GM18861 (cell line): Measurements from ENCODE around the gene NAV2.
"Not testable (repeated sequence)": the region's sequence is repeated elsewhere in the genome, so short reads cannot be mapped to it uniquely, and the experiment has no call there.

Source experiments
- ATAC-seq: cut with Tn5 transposase; IDR thresholded peaks from one replicate; pipeline ENCODE4 v1.9.1; 2021; ENCODE audit not compliant: unreplicated experiment

NAV2 gene

DNA sequence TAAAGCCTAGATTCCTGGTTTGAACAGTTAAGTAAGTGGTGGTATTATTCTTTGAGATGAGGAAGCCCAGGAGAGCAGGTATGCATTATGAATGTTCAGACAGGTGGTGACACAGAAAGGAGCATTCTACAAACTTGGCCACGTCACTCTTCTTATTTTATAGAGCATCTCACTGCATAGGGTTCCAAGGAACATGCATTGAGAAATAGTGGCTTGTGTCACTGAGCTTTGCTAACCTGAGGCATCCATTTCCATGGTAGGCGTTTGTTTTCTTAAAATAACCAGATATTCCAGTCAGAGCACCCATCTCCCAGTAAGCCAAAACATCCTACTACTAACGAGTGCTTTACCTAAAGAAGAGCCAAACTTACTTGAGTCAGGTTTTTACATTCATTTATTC is 169.7 kb downstream of the NAV2 start:
- no peak for ATAC-seq

DNA sequence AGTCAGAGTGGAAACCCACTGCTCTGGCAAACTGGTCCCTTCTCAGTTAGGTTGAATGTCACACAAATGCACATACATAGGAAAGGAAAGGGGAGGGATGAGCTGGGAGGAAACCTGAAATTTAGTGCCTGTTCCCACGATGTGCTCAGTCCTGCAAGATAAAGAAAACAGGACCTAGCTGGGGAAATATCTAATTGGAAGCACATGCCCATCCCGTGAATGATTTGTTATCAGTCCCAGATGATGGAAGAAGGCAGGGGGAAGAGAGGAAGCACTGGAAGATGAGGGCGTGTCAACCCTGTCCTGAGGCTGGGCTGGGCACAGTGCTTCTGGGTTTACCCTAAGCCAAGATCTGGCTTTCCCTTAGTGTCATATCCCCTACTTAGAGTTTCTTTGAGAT is 173.9 kb downstream of the NAV2 start:
- ATAC-seq: no peak

DNA sequence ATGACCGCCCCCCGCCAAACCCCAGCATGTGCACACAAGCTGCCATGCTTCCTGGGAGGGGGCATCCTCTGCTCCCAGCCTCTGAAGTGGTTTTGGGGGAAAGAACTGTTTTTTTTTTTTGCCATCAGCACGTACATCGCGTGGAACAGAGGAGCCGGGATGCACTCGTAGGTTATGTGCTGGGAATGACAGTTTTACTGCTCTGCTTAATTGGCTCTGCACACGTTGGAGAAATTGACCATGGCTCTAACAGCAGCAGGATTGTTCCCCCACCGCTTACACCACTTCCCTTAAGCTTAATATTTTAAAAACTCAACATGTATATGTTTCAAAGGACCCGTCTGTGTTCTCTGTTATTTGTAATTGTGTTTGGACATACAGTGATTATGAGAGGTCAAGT is 175.2 kb downstream of the NAV2 start:
- ATAC-seq: no peak

DNA sequence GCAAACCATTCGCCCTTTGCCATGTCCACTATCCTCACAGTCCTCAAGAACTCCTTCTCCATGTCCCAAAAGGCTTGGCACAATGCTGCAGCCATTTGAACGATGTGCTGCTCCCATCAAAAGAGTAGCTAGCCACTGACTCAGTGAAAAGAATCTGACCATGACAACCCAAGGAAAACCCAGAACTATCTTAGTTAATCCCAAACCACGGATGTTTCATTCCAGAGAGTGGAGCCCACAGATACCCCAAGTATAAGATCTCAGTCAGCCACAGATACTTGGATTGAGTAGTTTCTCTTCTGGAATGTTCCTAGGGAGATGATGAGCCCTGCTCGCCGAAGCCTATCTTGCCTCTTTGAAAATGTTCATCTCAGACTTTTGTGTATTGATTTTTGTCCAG is 176.9 kb downstream of the NAV2 start:
- no peak for ATAC-seq

DNA sequence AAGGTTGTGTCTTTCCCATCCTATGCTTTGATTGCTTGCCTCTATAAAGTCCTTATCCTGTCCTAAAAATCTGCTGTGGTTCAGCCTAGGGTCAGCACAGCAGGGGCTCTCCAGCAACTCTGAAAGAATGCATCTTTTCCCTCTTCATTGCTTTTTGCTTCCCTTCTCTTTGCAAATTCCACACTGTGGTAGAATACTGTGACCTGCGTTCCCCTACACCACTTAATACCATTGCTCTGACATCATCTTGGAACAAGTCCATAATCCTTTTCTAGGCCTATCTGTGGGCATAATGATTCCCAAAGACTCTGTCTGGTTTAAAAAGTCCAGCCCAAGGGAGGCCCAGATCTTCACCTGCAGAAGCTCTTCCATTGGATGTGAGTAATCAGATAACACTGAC is 177.7 kb downstream of the NAV2 start:
- no peak for ATAC-seq

DNA sequence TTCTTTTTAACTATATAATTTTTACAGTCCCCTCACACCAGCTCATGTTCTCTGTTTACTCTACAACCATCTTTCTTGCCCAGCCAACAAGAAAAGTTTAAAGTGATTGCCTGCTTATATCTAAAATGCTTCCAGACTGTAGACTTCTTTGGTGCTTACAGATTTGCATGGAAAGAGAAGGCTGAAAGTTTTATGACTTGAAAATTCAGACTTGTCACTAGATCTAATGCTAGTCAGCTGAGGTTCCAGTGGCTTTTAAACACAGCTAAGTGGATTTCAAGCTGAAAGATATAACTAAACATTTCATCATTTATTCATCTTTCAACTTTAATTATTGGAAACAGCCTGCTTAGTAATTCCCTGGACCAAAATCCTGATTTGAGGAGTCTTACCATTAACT is 178.4 kb downstream of the NAV2 start:
- no peak for ATAC-seq

DNA sequence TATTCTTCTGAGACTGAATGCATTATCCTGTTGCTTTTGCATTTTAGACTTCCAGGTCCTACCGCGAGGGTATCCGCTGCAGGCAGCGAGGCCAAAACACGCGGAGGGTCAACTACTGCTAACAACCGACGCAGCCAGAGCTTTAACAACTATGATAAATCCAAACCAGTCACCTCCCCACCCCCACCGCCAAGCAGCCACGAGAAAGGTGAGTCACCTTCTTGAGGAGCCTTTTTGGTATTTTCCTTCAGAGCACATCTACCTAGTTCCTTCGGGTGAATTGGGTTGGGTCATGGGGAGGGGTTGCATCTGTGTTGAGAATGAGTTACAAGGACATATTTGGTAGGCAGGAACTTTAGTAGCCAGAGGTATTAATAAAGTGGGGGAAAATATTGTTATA is 179.8 kb downstream of the NAV2 start:
- ATAC-seq: no peak

DNA sequence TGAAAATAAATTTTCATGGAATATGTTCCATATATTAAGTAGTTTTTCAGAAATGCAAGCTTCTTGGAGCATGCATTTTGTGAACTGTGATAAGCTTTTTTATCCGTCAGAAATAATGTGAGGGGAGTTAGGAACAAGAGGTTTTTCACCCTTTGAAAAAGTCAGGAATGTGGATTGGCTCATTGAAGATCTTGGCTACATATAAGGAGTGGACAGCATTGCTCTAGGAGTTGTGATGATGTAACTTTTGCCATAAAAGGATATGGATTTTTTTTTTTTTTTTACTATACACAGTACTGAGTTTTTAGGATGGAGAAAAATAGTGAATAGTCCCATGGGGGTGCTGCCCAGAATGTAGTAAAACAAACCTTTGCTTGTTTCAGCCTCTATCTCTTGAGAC is 180.2 kb downstream of the NAV2 start:
- ATAC-seq: no peak

DNA sequence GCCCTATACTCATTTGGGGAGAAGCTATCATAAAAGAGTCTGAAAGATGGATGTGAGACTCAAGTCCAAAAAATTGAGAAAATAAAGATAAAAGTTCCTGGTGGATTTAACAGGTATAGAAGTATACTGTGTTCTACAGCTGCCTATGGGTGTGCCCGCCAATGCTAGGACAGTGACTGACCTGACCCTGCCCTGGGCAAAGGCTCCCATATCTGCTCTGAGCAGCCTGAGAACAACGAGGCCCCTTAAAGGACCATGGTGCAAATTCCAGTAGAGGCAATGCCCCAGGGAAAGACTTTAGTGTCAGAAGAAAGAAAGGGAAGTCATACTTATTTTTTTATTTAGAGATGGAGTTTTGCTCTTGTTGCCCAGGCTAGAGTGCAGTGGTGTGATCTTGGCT is 181.8 kb downstream of the NAV2 start:
- no peak for ATAC-seq

DNA sequence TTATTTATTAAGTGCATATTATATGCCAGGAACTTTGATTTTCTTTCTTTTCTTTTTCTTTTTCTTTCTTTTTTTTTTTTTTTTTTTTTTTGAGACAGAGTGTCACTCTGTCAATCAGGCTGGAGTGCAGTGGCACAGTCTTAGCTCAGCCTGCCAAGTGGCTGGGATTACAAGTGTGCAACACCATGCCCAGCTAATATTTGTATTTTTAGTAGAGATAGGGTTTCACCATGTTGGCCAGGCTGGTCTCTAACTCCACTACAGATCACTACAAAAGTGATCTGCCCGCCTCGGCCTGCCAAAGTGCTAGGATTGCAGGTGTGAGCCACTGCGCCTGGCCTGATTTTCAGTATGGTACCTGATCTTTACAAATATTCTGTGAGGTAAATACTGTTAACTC is 182.4 kb downstream of the NAV2 start:
- ATAC-seq: not testable (repeated sequence)

DNA sequence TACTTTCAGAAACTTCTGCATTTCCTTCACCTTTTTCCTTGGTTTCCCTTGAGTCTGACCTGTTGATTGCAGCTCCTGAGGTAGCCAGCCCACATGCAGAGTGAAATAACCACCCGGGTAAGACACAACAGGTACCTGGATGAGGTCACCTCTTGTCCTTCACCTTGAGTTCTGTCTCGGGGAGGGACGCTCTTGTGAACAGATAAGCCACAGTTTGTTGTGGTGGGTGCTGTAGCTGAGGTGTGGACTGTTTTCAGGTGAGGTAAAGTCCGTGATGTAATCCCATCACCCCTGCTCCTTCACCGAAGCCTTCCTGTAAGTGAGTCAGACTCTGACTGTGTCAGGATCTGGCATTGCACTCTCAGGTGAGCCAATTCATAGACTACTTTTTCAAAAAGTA is 183.1 kb downstream of the NAV2 start:
- ATAC-seq: no peak

DNA sequence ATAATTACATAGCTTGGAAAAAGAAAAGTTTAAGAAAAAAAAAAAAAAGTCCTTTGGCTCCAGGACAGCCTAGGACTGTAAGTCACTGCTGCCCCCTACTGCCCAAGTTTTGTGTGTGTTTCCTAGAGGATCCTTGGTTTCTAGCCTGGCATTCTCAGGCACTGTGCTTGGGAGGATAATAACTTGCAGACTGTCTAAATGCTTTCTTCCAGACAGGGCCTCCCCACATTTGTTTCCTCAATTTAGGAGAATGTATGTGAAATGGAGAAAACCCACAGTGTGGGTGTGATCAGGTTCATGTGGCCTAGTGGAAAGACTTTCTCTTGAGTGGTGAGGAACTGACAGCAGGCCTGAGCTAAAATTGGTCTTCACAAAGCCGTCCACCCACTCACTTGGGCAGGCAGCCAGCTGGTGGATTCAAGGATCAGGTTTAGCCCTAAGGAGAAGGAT is 191.0 kb downstream of the NAV2 start:
- ATAC-seq: no peak

DNA sequence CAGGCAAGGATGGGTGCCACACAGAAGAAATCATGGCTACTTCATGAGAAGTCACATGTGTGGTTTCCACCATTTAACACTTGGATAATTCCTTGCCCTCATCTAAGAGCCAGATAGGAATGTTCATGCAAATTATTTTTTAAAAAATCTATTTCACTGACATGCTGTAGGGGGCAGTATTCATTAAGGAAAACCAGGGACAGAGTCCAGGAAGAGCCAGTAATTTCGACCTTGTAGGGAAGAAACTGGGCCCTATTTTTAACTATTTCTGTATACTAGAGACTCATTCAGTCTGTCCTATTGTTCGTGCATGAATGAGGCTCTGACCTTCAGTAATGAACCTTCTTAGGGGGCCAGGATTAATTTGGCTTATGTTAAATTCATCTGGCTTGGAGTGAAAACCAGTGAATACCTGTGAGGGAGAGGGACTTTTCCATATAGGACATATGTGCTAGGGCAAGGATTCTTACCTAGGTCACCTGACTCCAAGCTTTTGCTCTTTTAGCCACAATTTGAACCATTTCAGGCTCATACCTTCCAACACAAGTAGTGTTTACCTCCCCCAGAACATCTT is 192.7 kb downstream of the NAV2 start:
- no peak for ATAC-seq

DNA sequence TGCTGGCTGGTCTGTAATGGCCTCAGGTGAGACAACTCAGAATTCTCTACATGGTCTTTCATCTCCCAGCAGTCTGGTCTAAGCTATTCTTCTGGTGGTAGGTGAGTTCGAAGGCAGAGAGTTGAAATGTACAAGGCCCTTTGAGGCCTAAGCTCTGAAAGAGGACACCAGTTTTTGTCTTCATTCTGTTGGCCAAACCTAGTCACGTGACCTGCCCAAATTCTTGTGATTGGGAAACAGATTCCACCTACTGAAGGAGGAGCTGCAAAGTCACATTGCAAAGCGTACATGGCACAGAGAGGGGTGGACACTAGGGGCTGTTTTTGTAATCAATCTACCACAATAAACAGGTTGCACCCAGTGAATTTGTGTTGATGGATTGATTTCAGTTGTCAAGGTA is 193.5 kb downstream of the NAV2 start:
- ATAC-seq: no peak

DNA sequence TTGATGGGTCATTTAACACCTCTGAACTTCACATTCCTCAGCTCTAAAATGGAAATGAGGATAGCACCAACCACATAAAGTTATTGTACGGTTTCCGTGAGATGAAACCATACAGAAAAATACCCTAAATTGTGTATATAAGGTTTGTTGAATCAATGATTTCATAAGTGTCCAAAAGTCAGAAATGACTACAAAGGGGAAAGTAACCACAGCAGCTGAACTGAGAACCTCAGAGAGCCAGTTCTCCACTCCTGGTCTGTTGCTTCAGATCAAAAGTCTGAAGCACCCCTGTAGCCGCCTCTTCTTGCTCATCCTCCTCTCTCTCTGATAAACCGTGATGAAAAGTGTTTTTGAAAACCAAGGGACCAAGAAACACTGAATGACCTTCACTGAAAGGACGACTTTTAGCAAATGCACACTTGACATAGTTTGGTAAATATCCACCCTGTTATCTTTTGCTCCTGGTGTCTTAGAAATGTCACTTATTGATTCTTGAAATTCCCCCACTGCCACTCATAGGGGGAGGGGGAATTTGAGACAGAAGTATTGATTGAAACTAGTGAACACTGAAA is 194.5 kb downstream of the NAV2 start:
- ATAC-seq: peak; percentile 51

DNA sequence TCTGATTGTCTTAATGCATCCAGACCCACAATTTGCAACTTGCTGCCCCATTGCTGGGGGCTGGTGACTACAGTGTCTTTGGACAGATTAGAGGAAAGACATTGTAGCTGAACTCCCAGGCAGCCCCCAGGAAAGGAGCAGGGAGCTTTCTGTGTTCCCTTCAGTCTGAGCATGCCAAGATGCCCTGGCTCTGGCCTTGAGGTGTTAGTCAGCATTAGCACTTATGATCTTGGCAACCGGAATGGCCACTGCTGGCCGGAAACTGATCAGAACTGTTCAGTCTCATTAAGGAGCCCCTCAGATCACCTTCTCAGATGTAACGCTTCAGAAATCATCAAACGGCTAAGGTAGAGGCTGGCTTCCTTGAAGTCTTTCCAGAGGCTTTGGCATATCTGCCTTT is 195.2 kb downstream of the NAV2 start:
- ATAC-seq: no peak

DNA sequence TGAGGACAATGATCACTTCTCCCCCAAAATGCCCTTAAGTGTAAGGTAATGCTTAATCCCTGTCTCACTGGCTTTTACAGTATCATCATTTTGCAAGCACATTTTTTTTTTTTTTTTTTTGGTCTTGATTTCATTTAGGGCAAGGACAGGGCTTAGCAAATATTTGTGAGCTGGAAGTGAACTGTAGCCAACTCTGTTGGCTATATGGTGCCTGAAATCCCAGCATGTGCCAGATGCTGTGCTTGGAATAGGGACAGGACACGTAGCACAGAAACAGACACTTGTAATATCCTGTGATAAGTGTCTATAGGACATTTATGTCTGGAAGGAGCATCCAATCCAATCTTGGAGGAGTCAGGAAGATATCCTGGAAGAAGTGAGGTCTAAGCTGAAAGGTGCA is 198.3 kb downstream of the NAV2 start:
- ATAC-seq: no peak

DNA sequence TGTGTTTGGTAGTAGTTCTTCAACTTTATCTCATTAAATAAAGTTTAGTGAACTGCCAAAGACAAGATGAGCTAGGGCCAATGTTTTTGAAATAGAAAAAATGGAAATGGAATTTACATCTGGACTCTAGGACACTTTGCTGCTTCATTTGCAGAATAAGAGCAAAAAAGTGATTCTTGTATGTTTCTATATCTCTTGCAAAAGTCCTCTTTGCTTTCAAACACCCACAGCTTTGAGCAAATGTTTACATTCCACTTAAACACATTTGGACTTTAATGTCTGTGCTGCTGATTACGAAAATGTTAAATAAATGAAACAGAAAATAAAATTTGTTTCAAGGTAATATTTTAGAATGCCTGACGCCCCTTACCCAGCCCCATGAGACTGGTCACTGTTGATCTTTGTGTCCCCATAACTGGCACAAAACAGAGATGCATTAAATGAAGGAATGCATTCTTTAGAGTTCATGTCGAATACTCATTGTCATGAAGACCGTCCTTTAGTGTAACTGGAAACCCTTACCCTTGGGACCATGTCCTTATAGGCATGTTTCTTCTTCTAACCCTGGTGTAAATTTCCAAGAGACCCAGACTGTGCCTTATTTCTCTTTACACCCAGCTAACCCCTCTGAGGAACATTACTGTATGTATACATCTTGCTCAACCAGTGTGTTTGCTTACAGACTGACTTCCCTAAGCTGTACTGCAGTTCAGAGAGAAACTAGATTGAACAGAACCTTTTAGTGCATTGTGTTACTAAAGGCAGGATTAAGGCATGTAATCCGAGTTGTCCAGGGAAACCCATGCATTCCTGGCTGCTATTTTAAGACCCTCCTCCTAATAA is 199.7 kb downstream of the NAV2 start:
- no peak for ATAC-seq

DNA sequence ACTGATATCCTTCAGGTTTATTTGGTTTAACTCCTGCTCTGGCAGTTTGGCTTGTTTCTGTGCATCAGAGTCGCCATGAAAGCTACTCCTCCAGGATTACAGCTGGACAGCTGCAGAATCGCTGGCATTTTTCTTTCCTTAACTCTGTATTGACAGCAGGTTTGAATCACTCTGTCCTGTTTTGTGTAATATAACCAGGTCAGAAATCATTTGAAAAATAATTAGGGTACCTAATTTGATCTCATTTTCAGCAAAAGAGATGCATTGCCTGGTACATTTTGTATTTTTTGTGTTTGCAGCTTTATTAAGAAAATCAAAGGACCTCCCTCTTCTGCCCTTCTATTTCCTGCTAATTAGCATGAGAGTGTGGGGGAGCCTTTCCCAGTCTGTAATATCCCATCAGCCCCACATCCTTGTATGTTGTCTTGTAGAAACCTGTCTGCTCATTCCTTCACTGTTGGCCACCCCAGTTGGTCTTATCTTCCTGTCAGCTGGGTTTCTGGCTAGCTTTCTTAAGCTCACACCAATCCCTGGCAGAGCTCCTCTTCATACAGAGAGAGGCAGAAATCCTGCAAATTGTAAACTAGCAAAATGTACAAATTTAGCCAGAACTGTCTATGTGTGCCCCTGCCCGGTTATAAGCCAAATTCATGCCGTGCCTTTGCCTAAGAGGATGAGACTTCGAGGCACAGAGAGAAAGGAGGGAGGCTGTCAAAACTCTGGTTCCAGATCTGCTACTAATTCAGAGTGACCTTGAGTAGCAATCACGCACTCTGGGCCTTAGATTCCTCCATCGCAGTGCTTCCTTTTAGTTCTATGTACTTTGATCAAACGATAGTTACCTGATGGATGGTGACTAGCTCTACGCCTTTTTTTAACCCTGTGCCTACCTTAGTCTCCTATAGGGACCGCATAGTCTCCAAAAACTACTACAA is 200.6 kb downstream of the NAV2 start:
- no peak for ATAC-seq

DNA sequence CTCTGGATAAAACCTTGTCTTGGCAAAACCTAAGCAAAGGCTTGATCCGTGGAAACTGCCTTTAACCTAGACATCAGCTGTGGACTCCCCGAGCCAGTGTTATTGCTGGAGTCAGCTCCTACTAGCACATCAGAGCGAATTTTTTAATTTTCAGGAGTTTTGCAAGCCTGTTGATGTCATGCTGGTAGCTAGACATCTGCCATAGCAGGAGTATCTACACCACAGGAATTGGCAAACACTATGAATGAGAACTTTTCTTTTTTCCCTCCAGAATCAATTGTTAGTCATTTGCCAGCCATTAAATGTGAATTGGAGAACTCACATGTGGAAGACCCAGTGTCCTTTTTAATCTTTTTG is 201.2 kb downstream of the NAV2 start:
- no peak for ATAC-seq

DNA sequence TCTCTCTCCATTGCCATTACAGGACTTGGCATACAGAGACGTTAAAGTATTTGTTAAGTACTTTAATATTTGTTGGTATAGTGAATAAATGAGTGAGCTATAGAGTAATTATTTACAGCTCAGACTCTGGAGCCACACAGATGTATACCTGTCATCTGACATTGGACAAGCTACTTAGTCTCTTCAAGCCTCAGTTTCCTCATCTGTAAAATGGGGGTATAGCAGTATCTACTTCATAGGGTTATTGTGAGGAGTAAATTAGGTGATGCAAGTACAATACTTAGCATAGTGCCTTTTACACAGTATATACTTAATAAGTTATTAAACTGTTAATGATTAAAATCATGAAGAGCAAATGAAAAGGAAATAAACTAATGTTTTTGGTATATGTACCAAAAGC is 203.2 kb downstream of the NAV2 start:
- ATAC-seq: no peak

DNA sequence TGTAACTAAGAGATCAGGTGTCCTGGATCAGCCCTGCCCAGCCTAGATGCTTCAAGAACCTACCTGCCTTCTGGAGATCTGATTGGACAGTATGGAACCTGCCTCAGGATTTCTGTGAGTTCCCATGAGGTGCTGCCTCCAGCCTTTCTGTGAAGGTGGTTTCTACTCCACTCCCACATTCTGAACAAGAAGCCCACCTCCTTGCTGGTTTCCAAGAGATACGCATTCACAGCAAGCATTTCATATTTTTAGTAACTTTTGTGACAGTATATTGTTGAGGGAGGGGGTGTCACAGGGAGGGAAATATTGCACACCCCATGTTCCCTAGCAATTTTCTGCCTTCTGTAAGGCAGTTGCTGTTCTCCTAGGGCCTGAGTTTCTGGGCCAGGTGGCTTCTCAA is 204.4 kb downstream of the NAV2 start:
- ATAC-seq: no peak
